ENCODE measurements around the gene ZCRB1. TPM values are rescaled to one million over a fixed set of nuclear protein-coding genes. Genes with fewer than 3 reads are reported as not detected.
A peak's percentile ranks its signal among the peaks of the same experiment; 100 is the strongest.

ZCRB1 gene
- total and polyA plus RNA-seq, 8 donors = 17.2 to 29.9 (median 26.7) TPM

DNA sequence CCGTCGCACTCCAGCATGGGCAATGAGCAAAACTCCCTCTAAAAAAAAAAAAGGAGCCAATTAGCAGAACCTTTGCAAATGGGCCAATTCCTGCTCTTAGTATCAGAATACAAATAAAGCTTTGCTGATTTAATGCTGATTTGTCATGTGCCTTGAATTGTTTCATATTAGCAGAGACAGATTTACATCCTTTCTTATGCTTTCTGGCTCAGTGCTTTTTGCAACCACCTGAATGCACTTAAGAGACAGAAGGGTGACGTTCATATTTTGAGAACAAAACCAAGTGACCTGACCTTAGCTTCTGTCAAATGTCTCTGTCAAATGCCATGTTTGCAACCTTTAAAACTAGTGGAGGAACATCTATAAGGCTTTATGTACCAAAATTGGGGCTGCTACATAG lies 44.0 kb downstream of the ZCRB1 start:
- FAIRE-seq (no peak), ATAC-seq (no peak), DNase-seq (no peak)
- Histone ChIP-seq H3K4me3 (no peak overlapping the region), H3K4me1 (no peaks in the 10 kb centered on the region), H3K27ac (no peak overlapping the region), H3K36me3 (no peaks in the 10 kb centered on the region), H3K27me3 (peaks cover 0 to 4% (median 0%) of the 10 kb centered on the region in 4 donors), H3K9me3 (no peaks in the 10 kb centered on the region)
- intact Hi-C loops (cut with DNase I) = no loop called here
- 77 to 80% methylated on average over 3 of the region's 3 CpGs for WGBS, 2 donors
- TF ChIP-seq CTCF (IDR thresholded peaks at IDR 0.05) = no peak

DNA sequence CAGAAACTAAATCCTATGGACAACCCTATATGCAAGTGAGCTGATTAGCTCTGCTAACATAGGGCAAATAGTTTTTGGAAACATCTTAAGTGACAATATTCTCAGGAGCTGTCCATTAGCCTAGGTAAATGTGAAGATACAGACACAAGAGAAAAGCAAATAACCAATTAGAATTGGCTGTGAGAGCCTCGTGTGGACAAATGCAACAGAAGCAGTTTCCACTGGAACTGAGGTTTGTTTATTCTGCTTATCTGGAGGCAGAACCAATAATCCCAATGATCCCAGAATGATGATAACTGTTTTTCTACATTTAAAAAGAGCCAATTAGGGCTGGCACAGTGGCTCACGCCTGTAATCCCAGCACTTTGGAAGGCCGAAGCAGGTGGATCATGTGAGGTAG lies 44.6 kb downstream of the ZCRB1 start:
- DNase-seq (no peak), FAIRE-seq (no peak), ATAC-seq (peak in 2 of 4 donors; percentile 60)
- no peak overlapping the region for H3K27ac ChIP-seq
- no peak for TF ChIP-seq CTCF (IDR thresholded peaks at IDR 0.05)
- intact Hi-C loops (cut with DNase I) = no loop called here
- H3K4me3 ChIP-seq = no peak overlapping the region
- H3K27me3 ChIP-seq = peaks cover 0 to 4% (median 0%) of the 10 kb centered on the region in 4 donors
- WGBS, 2 donors = 14 to 23% methylated on average over 3 of the region's 3 CpGs
- no peaks in the 10 kb centered on the region for H3K36me3 ChIP-seq
- H3K4me1 ChIP-seq = no peaks in the 10 kb centered on the region
- no peaks in the 10 kb centered on the region for H3K9me3 ChIP-seq

- DNase-seq = no peak
- no peaks in the 10 kb centered on the region for H3K4me1 ChIP-seq
- no peak for FAIRE-seq
- ATAC-seq = no peak
- no peaks in the 10 kb centered on the region for H3K36me3 ChIP-seq
- no peak overlapping the region for H3K4me3 ChIP-seq
- no peak overlapping the region for H3K27ac ChIP-seq
- H3K27me3 ChIP-seq = no peaks in the 10 kb centered on the region
- no peak for TF ChIP-seq CTCF (IDR thresholded peaks at IDR 0.05)
- intact Hi-C loops (cut with DNase I) = no loop called here
- no peaks in the 10 kb centered on the region for H3K9me3 ChIP-seq
These were observed 47.8 kb downstream of the ZCRB1 start for GRCh38 chr12:42278128-42278510.

DNA sequence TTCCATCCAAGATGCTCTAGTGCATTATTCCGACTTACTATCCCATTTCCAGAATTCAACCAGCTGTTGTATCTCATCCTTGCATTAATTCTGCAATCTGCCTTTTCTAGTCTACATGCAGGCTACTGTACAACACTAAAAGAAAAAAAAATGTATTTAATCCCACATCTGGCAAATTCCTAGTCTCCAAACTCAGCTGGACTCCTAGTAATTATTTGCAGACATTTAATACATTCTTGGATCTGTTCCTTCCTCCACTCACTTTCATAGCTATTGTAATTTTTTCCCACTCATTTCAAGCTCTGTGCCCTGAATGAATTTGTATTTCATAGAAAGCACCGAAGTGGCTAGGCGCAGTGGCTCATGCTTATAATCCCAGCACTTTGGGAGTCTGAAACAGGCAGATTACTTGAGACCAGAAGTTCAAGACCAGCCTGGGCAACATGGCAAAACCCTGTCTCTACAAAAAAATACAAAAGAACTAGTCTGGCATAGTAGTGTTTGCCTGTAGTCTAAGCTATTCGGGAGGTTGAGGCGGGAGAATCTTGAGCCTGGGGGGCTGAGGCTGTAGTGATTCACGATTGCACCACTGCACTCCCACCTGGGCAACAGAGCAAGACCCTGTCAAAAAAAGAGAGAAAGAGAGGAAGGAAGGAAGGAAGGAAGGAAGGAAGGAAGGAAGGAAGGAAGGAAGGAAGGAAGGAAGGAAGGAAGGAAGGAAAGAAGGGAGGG lies 48.3 kb downstream of the ZCRB1 start:
- intact Hi-C loops (cut with DNase I) = no loop called here
- Histone ChIP-seq H3K9me3 (no peaks in the 10 kb centered on the region), H3K27me3 (no peaks in the 10 kb centered on the region), H3K27ac (no peak overlapping the region), H3K36me3 (no peaks in the 10 kb centered on the region), H3K4me1 (no peaks in the 10 kb centered on the region), H3K4me3 (no peak overlapping the region)
- DNase-seq = no peak
- no peak for TF ChIP-seq CTCF (IDR thresholded peaks at IDR 0.05)
- FAIRE-seq = no peak
- ATAC-seq = no peak
- WGBS, 2 donors = 75 to 87% methylated on average over 6 of the region's 6 CpGs

DNA sequence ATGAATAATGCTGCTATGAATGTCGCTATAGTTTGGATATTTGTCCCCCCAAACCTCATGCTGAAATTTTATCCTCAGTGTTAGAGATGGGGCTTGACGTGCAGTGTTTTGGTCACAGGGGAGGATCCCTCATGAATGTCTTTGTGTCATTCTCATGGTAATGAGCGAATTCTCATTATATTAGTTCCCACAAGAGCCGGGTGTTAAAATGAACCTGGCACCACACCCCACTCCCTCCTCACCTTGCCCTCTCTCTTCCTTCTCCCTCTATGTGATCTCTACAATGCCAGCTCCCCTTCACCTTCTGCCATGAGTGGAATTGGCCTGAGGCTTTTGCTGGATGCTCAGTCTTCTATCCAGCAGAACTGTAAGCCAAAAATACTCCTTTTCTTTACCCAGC lies 50.4 kb downstream of the ZCRB1 start:
- no peaks in the 10 kb centered on the region for H3K36me3 ChIP-seq
- H3K27me3 ChIP-seq = no peaks in the 10 kb centered on the region
- no peaks in the 10 kb centered on the region for H3K9me3 ChIP-seq
- FAIRE-seq = no peak
- whole genome bisulfite sequencing, 2 donors = 90 to 97% methylated on average over 4 of the region's 4 CpGs
- intact Hi-C loops (cut with DNase I) = no loop called here
- no peak for ATAC-seq
- no peak for DNase-seq
- H3K4me3 ChIP-seq = no peak overlapping the region
- H3K27ac ChIP-seq = no peak overlapping the region
- no peak for TF ChIP-seq CTCF (IDR thresholded peaks at IDR 0.05)
- H3K4me1 ChIP-seq = no peaks in the 10 kb centered on the region
